ENCODE data around the gene REEP3.

- TF ChIP-seq CTCF (IDR thresholded peaks at IDR 0.05) (no peak), POLR2A (IDR thresholded peaks at IDR 0.05) (no peak), EP300 (IDR thresholded peaks at IDR 0.05; ENCODE audit: low read depth) (no peak), POLR2AphosphoS5 (IDR thresholded peaks at IDR 0.05) (no peak)
These were observed 14.6 kb upstream of the REEP3 start for GRCh38 chr10:63506554-63506953.

Measured in transverse colon (tissue), 4 donors.